HepG2 (cell line): ENCODE measurements around the gene MUL1. TPM values are rescaled to one million over a fixed set of nuclear protein-coding genes. Genes with fewer than 3 reads are reported as not detected.

Experiments used
- PCBP2 ChIP-seq: fragments of 200-400 bp; formaldehyde crosslinking; optimal IDR thresholded peaks from 2 replicates; pipeline ENCODE3; 2018; ENCODE audit warnings: low read length, low read depth; ENCODE audit not compliant: poor library complexity, severe bottlenecking
- RBFOX2 ChIP-seq: fragments of 200-400 bp; formaldehyde crosslinking; IDR thresholded peaks from 2 replicates; pipeline ENCODE4 v1.6.1; 2017; ENCODE audit warnings: low read depth, mild to moderate bottlenecking, low read length
- RBM39 ChIP-seq: fragments of 200-400 bp; formaldehyde crosslinking; IDR thresholded peaks from one replicate; pipeline ENCODE4 v1.6.1; 2018; ENCODE audit warnings: antibody characterized with exemption, mild to moderate bottlenecking, low read depth, low read length; ENCODE audit not compliant: poor library complexity, severe bottlenecking
- SP1 ChIP-seq, 2 experiments: fragments of 450-650 bp in 1 of 2; sonication (generic) in 1 of 2; formaldehyde crosslinking in 1 of 2; IDR thresholded peaks; 2 replicates each; pipeline versions ENCODE4 v1.4.0 to v1.6.1; 2016 to 2020; ENCODE audit warnings: missing genetic modification reagents in 1 of 2
- SYNCRIP ChIP-seq: fragments of 200-400 bp; formaldehyde crosslinking; IDR thresholded peaks from 2 replicates; pipeline ENCODE4 v1.6.1; 2018; ENCODE audit warnings: mild to moderate bottlenecking, low read depth, low read length; ENCODE audit not compliant: insufficient read depth
- XBP1 ChIP-seq: sonication (generic); formaldehyde crosslinking; IDR thresholded peaks from 2 replicates; pipeline ENCODE4 v1.5.0; 2020; ENCODE audit warnings: missing genetic modification reagents
- ZBTB25 ChIP-seq: IDR thresholded peaks from 2 replicates; pipeline ENCODE4 v1.6.1; 2018; ENCODE audit warnings: missing genetic modification reagents
- ZFYVE20 ChIP-seq: sonication (generic); formaldehyde crosslinking; IDR thresholded peaks from 2 replicates; pipeline ENCODE4 v1.8.0; 2023; ENCODE audit warnings: low read depth, mild to moderate bottlenecking, moderate library complexity, missing genetic modification reagents, borderline replicate concordance
- ZNF12 ChIP-seq: sonication (generic); formaldehyde crosslinking; IDR thresholded peaks from 2 replicates; pipeline ENCODE4 v1.5.0; 2020; ENCODE audit warnings: missing genetic modification reagents
- ZNF510 ChIP-seq: sonication (generic); formaldehyde crosslinking; IDR thresholded peaks from 2 replicates; pipeline ENCODE4 v1.4.0; 2020; ENCODE audit warnings: low read depth, mild to moderate bottlenecking, missing genetic modification reagents
- ZNF724P ChIP-seq: sonication (generic); formaldehyde crosslinking; IDR thresholded peaks from 2 replicates; pipeline ENCODE4 v1.8.0; 2022; ENCODE audit warnings: missing genetic modification reagents, borderline replicate concordance
- ZNF772 ChIP-seq: sonication (generic); formaldehyde crosslinking; IDR thresholded peaks from 2 replicates; pipeline ENCODE4 v1.5.0; 2020; ENCODE audit warnings: mild to moderate bottlenecking, missing genetic modification reagents
- ZSCAN12 ChIP-seq: sonication (generic); formaldehyde crosslinking; IDR thresholded peaks from 2 replicates; pipeline ENCODE4 v1.9.0; 2021; ENCODE audit warnings: mild to moderate bottlenecking, missing genetic modification reagents
- ZSCAN9 ChIP-seq: IDR thresholded peaks from 2 replicates; pipeline ENCODE4 v1.6.1; 2016; ENCODE audit warnings: borderline replicate concordance
- polyA plus RNA-seq, 8 experiments: library from polyadenylated mRNA; depleted of rRNA in 3 of 8; stranded (reverse) in 7 of 8; unstranded in 1 of 8; fragments of >200 nt; fragmentation: Illumina TruSeq in 4 of 8; extraction: Trizol in 4 of 8; gene quantifications; 2 replicates each; pipeline versions ENCODE4 v1.2.1 to v1.2.3, GENCODE V29; 2011 to 2016; ENCODE audit warnings: low read depth in 4 of 8, missing spikeins in 1 of 8, mixed read lengths in 1 of 8; ENCODE audit not compliant: insufficient read depth in 1 of 8
- total RNA-seq, 5 experiments: library from RNA; depleted of rRNA; stranded (reverse); fragments of >200 nt; fragmentation: Illumina TruSeq; extraction: Trizol; gene quantifications; 2 replicates each; pipeline ENCODE4 v1.2.3, GENCODE V29; 2016; ENCODE audit warnings: low read depth in 1 of 5
- TF ChIP-seq, protein P1 (sequence below): sonication (generic); formaldehyde crosslinking; IDR thresholded peaks from 2 replicates; pipeline ENCODE4 v1.4.0; 2020; ENCODE audit warnings: missing genetic modification reagents
- TF ChIP-seq, protein P2 (sequence below): sonication (generic); formaldehyde crosslinking; IDR thresholded peaks from 2 replicates; pipeline ENCODE4 v1.4.0; 2020; ENCODE audit warnings: missing genetic modification reagents, borderline replicate concordance
- TF ChIP-seq, protein P3 (sequence below): fragments of 450-650 bp; IDR thresholded peaks from 2 replicates; pipeline ENCODE4 v1.6.1; 2017; ENCODE audit warnings: mild to moderate bottlenecking
- TF ChIP-seq, protein P4 (sequence below): sonication (generic); formaldehyde crosslinking; IDR thresholded peaks from 2 replicates; pipeline ENCODE4 v1.5.0; 2020; ENCODE audit warnings: mild to moderate bottlenecking, low read depth, missing genetic modification reagents, borderline replicate concordance

MUL1 gene
- total and polyA plus RNA-seq, 2 of the 13 experiments (the other 11 are each of a cell fraction or from before 2014, with no cell fraction given): 21.5 to 26.5 TPM

DNA sequence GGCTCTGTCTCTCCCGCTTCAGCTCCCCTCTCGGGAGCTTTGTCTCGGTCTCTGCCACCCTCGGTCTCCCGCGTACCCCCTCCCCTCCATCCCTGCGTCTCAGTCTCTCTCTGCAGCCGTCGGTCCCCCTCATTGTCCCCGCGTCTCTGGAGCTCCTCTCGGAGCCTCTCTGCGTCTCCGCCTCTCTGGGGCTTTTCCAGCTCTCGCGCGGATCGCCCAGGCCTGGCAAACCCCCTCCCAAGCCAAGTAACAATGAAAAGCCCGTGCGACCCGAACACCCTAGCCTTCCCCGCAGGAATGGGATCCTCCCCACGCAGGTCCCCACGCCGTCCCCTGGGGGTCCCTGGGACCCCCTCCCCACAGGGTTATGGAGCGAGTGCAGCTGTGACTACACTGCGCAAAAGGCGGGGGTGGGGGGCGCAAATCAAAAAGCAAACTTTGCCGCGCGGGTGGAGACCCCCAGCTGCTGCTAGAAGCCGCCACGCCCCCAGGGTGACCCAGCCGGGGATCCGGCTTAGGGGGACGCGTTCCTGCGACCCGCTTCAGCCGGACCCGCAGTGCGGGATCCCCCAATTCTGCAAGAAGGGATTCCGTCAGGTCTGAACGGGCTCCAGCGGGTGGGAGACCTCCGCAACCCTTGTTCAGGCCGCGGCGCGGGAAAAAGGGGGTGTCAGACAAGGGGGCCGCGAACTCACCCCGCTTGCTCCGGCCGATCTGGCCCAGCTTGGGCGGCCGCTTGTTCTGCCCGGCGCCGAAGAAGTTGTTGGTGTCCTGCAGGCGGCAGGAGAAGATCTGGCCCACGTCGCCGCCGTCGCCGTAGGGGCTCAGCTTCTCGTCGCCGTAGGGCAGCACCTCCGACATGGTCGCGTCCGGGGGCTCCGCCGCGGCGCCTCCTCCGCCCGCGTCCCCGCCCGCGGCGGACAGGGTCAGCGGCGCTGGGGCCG lies 23.2 kb downstream of the MUL1 start (continued):
- TF ChIP-seq, protein P1, sequence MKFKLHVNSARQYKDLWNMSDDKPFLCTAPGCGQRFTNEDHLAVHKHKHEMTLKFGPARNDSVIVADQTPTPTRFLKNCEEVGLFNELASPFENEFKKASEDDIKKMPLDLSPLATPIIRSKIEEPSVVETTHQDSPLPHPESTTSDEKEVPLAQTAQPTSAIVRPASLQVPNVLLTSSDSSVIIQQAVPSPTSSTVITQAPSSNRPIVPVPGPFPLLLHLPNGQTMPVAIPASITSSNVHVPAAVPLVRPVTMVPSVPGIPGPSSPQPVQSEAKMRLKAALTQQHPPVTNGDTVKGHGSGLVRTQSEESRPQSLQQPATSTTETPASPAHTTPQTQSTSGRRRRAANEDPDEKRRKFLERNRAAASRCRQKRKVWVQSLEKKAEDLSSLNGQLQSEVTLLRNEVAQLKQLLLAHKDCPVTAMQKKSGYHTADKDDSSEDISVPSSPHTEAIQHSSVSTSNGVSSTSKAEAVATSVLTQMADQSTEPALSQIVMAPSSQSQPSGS (CRISPR knock-in tag): no peak
- TF ChIP-seq, protein P2, sequence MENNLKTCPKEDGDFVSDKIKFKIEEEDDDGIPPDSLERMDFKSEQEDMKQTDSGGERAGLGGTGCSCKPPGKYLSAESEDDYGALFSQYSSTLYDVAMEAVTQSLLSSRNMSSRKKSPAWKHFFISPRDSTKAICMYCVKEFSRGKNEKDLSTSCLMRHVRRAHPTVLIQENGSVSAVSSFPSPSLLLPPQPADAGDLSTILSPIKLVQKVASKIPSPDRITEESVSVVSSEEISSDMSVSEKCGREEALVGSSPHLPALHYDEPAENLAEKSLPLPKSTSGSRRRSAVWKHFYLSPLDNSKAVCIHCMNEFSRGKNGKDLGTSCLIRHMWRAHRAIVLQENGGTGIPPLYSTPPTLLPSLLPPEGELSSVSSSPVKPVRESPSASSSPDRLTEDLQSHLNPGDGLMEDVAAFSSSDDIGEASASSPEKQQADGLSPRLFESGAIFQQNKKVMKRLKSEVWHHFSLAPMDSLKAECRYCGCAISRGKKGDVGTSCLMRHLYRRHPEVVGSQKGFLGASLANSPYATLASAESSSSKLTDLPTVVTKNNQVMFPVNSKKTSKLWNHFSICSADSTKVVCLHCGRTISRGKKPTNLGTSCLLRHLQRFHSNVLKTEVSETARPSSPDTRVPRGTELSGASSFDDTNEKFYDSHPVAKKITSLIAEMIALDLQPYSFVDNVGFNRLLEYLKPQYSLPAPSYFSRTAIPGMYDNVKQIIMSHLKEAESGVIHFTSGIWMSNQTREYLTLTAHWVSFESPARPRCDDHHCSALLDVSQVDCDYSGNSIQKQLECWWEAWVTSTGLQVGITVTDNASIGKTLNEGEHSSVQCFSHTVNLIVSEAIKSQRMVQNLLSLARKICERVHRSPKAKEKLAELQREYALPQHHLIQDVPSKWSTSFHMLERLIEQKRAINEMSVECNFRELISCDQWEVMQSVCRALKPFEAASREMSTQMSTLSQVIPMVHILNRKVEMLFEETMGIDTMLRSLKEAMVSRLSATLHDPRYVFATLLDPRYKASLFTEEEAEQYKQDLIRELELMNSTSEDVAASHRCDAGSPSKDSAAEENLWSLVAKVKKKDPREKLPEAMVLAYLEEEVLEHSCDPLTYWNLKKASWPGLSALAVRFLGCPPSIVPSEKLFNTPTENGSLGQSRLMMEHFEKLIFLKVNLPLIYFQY (CRISPR knock-in tag): no peak
- no peak for TF ChIP-seq ZBTB25
- no peak for TF ChIP-seq ZNF510 (CRISPR knock-in tag)
- no peak for TF ChIP-seq SYNCRIP
- TF ChIP-seq RBM39: peak; percentile 60
- no peak for TF ChIP-seq SP1 (IDR thresholded peaks at IDR 0.05)
- no peak for TF ChIP-seq SP1 (CRISPR knock-in tag; IDR thresholded peaks at IDR 0.05)
- no peak for TF ChIP-seq PCBP2
- no peak for TF ChIP-seq ZNF772 (CRISPR knock-in tag)
- TF ChIP-seq RBFOX2: peak; percentile 96
- no peak for TF ChIP-seq ZSCAN12
- TF ChIP-seq, protein P3, sequence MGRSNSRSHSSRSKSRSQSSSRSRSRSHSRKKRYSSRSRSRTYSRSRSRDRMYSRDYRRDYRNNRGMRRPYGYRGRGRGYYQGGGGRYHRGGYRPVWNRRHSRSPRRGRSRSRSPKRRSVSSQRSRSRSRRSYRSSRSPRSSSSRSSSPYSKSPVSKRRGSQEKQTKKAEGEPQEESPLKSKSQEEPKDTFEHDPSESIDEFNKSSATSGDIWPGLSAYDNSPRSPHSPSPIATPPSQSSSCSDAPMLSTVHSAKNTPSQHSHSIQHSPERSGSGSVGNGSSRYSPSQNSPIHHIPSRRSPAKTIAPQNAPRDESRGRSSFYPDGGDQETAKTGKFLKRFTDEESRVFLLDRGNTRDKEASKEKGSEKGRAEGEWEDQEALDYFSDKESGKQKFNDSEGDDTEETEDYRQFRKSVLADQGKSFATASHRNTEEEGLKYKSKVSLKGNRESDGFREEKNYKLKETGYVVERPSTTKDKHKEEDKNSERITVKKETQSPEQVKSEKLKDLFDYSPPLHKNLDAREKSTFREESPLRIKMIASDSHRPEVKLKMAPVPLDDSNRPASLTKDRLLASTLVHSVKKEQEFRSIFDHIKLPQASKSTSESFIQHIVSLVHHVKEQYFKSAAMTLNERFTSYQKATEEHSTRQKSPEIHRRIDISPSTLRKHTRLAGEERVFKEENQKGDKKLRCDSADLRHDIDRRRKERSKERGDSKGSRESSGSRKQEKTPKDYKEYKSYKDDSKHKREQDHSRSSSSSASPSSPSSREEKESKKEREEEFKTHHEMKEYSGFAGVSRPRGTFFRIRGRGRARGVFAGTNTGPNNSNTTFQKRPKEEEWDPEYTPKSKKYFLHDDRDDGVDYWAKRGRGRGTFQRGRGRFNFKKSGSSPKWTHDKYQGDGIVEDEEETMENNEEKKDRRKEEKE: no peak
- TF ChIP-seq XBP1 (CRISPR knock-in tag): no peak
- TF ChIP-seq ZSCAN9 (CRISPR knock-in tag): no peak
- TF ChIP-seq, protein P4, sequence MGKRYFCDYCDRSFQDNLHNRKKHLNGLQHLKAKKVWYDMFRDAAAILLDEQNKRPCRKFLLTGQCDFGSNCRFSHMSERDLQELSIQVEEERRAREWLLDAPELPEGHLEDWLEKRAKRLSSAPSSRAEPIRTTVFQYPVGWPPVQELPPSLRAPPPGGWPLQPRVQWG (CRISPR knock-in tag): no peak
- no peak for TF ChIP-seq ZFYVE20 (CRISPR knock-in tag)
- no peak for TF ChIP-seq ZNF12
- no peak for TF ChIP-seq ZNF724P
